Measurements from ENCODE around the gene STX1A. TPM values are rescaled to one million over a fixed set of nuclear protein-coding genes. Genes with fewer than 3 reads are reported as not detected.

The STX1A gene
- total and polyA plus RNA-seq, 2 of the 4 experiments (the other 2 are of a cell fraction) = 9.3 to 22.0 TPM

- peaks cover 19% of the 10 kb centered on the region for H3K4me1 ChIP-seq (ENCODE audit: control insufficient read depth, insufficient read depth, low read length)
- no peak overlapping the region for H2AK5ac ChIP-seq (ENCODE audit: low read depth, low read length)
- in situ Hi-C loops (cut with MboI; ENCODE audit: low sequenced_read_pairs) (no loop called here), intact Hi-C loops (cut with micrococcal nuclease) (no loop called here), dilution Hi-C loops (cut with HindIII; ENCODE audit: low sequenced_read_pairs, unreplicated experiment) (no loop called here)
- no peak overlapping the region for H2BK5ac ChIP-seq (ENCODE audit: low read depth, low read length, poor library complexity, severe bottlenecking)
- H4K8ac ChIP-seq (ENCODE audit: low read depth in 2 of 2, low read length in 2 of 2) = no peak overlapping the region
- H3K27ac ChIP-seq (ENCODE audit: insufficient read depth, low read length) = no peak overlapping the region
- H3K36me3 ChIP-seq (ENCODE audit: control insufficient read depth, insufficient read depth, low read length) = no peaks in the 10 kb centered on the region; the same call in 1 of the 2 replicates
- H3K56ac ChIP-seq (ENCODE audit: extremely low read depth, insufficient read depth, low read length) = no peak overlapping the region
- H2BK15ac ChIP-seq (ENCODE audit: low read depth, low read length) = no peak overlapping the region
- no peak overlapping the region for H2BK120ac ChIP-seq (ENCODE audit: low read depth, low read length)
- DNase-seq (no peak), ATAC-seq (ENCODE audit: low read depth) (no peak)
- no peak for TF ChIP-seq MAZ (IDR thresholded peaks at IDR 0.05; ENCODE audit: borderline replicate concordance, low read depth, low read length)
- TF ChIP-seq, protein P1, sequence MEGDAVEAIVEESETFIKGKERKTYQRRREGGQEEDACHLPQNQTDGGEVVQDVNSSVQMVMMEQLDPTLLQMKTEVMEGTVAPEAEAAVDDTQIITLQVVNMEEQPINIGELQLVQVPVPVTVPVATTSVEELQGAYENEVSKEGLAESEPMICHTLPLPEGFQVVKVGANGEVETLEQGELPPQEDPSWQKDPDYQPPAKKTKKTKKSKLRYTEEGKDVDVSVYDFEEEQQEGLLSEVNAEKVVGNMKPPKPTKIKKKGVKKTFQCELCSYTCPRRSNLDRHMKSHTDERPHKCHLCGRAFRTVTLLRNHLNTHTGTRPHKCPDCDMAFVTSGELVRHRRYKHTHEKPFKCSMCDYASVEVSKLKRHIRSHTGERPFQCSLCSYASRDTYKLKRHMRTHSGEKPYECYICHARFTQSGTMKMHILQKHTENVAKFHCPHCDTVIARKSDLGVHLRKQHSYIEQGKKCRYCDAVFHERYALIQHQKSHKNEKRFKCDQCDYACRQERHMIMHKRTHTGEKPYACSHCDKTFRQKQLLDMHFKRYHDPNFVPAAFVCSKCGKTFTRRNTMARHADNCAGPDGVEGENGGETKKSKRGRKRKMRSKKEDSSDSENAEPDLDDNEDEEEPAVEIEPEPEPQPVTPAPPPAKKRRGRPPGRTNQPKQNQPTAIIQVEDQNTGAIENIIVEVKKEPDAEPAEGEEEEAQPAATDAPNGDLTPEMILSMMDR (conservative IDR thresholded peaks at IDR 0.05; ENCODE audit: low read depth, low read length) = no peak
- no peak for TF ChIP-seq RFX5 (IDR thresholded peaks at IDR 0.05; ENCODE audit: low read depth, low read length)
- no peak for TF ChIP-seq USF2 (IDR thresholded peaks at IDR 0.05; ENCODE audit: low read depth, low read length)
- no peak for TF ChIP-seq CHD1 (IDR thresholded peaks at IDR 0.05; ENCODE audit: low read depth, low read length)
- TF ChIP-seq ELK1 (IDR thresholded peaks at IDR 0.05; ENCODE audit: borderline replicate concordance, low read depth, low read length) = no peak
- TF ChIP-seq RCOR1 (IDR thresholded peaks at IDR 0.05; ENCODE audit: insufficient replicate concordance, low read length) = no peak
- TF ChIP-seq MXI1 (IDR thresholded peaks at IDR 0.05; ENCODE audit: borderline replicate concordance, low read depth, low read length) = no peak
- H3K9ac ChIP-seq (ENCODE audit: low read depth, low read length) = no peak overlapping the region
- no peak overlapping the region for H3K14ac ChIP-seq (replicated peaks; ENCODE audit: low read depth, low read length)
- no peak overlapping the region for H3K18ac ChIP-seq (ENCODE audit: low read depth, low read length)
- no TSS peak for BruUV-seq (replicated peaks)
- H3K4me2 ChIP-seq (ENCODE audit: low read depth, low read length) = no peak overlapping the region
- H2AFZ ChIP-seq (replicated peaks; ENCODE audit: low read length, poor library complexity) = no peak overlapping the region
- H3K4ac ChIP-seq (ENCODE audit: low read depth, low read length) = no peak overlapping the region
- no peak overlapping the region for H3K4me3 ChIP-seq (ENCODE audit: insufficient read depth, low read depth, low read length)
- H3K23ac ChIP-seq (ENCODE audit: low read depth, low read length) = no peak overlapping the region
- H4K20me1 ChIP-seq (ENCODE audit: insufficient read depth, low read length) = peaks cover 22% of the 10 kb centered on the region
- peaks cover 8% of the 10 kb centered on the region for H3K9me1 ChIP-seq (ENCODE audit: insufficient read depth, low read length)
- no peaks in the 10 kb centered on the region for H3K27me3 ChIP-seq (ENCODE audit: control insufficient read depth, insufficient read depth, low read length)
- peak overlapping the region; percentile 76 for H2AK9ac ChIP-seq (replicated peaks; ENCODE audit: low read depth, low read length, poor library complexity)
- no CpG with 5 or more reads among the region's 3 CpGs for WGBS, 2 experiments (ENCODE audit: extremely low coverage in 2 of 2, insufficient read length in 1 of 2)
- H3K79me1 ChIP-seq (ENCODE audit: low read depth in 1 of 2, low read length in 2 of 2) = peaks cover 3 to 23% of the 10 kb centered on the region in 2 experiments
- no peaks in the 10 kb centered on the region for H3K9me3 ChIP-seq (ENCODE audit: control insufficient read depth, insufficient read depth, low read length)
- H4K5ac ChIP-seq (ENCODE audit: low read depth, low read length) = no peak overlapping the region
- CTCF ChIA-PET = no interaction called here
- POLR2A ChIA-PET (ENCODE audit: unreplicated experiment) = no interaction called here
- no peak overlapping the region for H2BK20ac ChIP-seq (ENCODE audit: low read depth, low read length)
- H4K91ac ChIP-seq (ENCODE audit: insufficient read depth, low read depth, low read length) = no peak overlapping the region
These were observed 1.9 kb upstream of the STX1A start for GRCh38 chr7:73721377-73721817.
